B cell (primary cell): ENCODE measurements around the gene NTSR2.

Experiments used
- EZH2 ChIP-seq: IDR thresholded peaks from 2 replicates; pipeline ENCODE4 v1.6.1; 2012; ENCODE audit warnings: borderline replicate concordance, low read depth, mild to moderate bottlenecking, moderate library complexity, low read length; ENCODE audit not compliant: insufficient read depth, poor library complexity, severe bottlenecking
- TF ChIP-seq, protein P1 (sequence below): fragments of 200-600 bp; IDR thresholded peaks from one replicate; pipeline ENCODE4 v1.8.0; 2022; ENCODE audit warnings: antibody characterized with exemption, mild to moderate bottlenecking

DNA sequence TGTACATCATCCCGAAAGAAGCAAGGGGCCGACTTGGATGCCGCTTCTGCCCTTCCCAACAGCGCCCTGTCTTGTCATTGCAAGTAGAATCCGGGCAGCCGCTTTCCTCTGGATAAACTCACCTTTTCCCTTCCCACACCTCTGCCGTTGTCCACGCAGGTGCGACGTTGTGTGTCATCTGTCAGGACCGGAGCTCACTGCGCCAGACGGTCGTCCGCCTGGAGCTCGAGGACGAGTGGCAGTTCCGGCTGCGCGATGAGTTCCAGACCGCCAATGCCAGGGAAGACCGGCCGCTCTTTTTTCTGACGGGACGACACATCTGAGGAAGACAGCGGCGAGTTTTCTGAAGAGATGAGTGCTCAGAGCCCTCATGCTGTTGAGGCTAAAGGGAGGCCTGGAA, 29.9 kb downstream of the NTSR2 start:
- TF ChIP-seq, protein P1, sequence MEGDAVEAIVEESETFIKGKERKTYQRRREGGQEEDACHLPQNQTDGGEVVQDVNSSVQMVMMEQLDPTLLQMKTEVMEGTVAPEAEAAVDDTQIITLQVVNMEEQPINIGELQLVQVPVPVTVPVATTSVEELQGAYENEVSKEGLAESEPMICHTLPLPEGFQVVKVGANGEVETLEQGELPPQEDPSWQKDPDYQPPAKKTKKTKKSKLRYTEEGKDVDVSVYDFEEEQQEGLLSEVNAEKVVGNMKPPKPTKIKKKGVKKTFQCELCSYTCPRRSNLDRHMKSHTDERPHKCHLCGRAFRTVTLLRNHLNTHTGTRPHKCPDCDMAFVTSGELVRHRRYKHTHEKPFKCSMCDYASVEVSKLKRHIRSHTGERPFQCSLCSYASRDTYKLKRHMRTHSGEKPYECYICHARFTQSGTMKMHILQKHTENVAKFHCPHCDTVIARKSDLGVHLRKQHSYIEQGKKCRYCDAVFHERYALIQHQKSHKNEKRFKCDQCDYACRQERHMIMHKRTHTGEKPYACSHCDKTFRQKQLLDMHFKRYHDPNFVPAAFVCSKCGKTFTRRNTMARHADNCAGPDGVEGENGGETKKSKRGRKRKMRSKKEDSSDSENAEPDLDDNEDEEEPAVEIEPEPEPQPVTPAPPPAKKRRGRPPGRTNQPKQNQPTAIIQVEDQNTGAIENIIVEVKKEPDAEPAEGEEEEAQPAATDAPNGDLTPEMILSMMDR, result no peak
- TF ChIP-seq EZH2, result no peak
